Activated CD4-positive, alpha-beta T cell treated with anti-CD3 and anti-CD28 coated beads, Interleukin-2, amount 50 U/mL, for 4 hours (primary cell): Measurements from ENCODE around the gene FAM78A.
"Not testable (repeated sequence)": the region's sequence is repeated elsewhere in the genome, so short reads cannot be mapped to it uniquely, and the experiment has no call there.

Experiments used
- DNase-seq, 2 experiments: peaks; one replicate each; pipeline ENCODE4 v3.0.0-alpha.2; 2020

Gene FAM78A

DNA sequence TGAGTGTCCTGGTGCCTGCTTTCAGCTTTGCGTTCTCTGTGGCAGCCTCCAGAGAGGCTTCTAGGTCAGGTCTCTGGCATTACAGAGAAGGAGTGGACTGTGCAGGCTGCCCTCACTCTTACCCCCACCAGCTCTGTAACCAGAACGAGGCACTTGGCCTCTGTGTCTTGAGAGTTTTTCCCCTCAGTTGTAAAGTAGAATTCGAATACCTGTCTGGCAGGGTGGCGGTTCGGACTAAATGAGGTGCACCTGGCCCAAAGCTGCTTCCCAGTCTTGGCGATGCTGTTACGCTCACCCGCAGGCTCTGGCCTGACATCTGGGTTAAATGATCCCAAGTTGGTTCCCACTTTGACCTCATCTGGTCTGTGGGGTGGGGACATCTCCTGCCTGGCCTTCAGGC is 40.1 kb downstream of the FAM78A start:
- DNase-seq: no peak

DNA sequence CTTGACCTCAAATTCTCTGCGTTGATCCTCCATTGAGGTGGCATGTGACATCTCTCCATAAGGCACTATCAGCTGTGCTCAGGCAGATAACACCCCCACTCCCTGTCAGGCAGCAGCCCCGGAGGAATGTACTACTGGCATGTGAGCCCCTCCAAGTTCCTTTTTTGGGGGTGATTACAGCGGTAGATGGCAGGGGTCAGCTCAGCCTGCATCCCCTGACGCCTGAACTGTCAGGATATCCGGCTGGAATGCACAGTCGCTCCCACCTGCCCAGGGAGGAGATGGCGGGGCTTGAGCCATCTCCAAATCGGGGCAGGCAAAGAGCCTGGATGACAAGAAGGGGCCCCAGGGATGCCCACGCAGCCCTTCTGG is 40.8 kb downstream of the FAM78A start:
- no peak for DNase-seq

DNA sequence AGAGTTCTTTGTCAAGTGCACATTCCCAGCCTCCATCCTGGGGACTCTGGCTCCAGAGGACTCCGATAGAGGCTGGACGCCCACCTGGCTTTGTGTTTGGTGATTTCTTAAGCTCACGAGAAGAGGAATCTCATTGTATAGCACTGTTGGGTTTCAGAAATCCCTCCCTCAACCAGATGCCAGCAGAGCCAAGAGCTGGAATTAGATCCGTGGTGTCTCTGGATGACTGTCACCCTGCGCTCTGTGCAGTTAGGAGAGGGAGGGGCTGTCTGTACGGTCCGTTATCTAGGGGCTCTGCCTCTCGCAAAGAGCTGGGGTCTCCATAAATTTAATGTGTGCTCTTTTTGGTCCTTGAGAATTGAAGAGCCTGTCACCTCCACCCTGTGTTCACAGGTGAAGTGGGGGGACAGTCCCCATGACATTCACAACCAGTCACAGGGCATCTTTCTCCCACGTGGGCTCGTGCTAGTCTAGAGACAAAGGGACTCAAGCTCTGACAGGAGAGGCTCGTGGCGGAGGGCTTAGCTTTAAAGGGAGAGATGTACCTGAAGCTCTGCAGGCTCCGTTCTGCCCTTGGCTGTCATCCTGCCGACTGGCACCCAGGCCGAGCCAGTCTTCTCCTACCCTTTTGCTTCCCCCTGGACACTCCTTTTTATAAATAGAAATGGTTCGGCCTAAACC is 41.4 kb downstream of the FAM78A start:
- DNase-seq: no peak

DNA sequence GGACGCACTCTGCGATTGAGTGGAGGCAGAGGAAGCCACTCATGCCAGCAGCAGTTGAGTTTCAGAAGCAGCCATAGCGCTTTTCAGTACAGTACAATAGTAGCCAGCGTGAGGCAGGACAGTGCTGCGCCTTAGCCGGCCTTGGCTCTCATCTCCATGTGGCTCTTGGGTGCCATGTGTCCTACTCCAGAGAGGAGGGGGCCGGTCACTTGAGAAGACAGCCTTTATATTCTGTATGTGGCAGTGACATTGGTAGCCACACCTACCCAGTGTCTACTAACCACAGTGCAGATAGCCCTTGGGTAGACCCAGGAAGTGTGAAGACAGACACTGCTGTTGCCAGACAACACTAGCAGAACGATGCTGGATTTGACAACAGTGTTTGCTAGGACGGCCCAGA is 42.3 kb downstream of the FAM78A start:
- DNase-seq: no peak

DNA sequence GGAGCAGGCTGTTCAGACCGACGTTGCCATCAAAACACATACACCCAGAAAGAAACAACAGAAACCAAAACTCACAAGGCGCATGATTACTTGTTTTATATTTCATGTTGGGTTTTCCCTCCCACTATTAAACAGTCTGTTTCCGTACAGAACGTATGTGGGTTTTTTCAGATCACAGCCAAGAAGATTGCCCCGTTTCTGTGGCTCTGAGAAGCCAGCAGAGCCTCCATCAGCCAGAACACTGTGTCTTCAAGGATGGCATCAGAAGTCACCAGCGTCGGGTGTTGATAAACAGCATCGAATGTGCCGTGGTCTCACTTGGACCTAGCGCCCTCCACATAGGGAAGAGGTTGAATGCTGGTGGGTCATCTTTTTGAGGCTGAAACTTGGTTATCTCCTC is 42.8 kb downstream of the FAM78A start:
- no peak for DNase-seq

DNA sequence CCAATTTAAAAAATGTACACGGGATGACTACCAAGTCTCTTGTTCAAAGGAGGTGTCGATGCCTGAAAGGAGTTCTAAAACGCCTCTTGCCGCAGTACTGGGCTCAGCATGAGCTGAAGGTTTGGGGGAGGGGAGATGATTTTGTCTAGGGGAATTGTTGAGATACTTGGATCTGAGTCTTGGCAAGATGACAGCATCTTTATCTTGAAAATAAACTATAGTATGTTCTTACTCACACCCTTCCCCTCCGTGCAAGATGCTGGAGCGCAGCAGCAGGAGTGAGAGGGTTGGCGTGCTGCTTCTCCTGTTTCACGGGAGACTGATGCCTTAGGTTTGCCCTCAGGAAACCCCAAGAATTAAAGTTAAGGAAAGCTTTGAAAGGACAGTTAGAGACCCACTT is 47.3 kb downstream of the FAM78A start:
- no peak for DNase-seq

DNA sequence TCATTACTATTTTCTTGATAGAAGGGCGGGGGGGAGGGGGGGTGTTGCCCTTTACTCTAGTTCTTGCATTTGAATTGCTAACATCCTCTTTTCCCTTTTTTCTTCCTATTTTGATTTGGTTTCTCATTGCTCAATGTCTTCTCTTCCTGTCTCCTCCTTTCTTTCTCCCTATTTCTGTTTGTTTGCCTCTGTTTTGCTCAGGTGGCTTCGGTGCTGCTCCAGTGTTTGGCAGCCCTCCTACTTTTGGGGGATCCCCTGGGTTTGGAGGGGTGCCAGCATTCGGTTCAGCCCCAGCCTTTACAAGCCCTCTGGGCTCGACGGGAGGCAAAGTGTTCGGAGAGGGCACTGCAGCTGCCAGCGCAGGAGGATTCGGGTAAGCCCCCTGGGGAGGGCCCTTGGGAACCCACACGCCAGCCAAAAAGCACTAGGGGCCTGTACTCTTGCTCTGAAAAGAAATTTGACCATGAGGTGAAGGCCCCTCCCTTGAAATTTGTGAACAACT is 48.3 kb downstream of the FAM78A start:
- no peak for DNase-seq

DNA sequence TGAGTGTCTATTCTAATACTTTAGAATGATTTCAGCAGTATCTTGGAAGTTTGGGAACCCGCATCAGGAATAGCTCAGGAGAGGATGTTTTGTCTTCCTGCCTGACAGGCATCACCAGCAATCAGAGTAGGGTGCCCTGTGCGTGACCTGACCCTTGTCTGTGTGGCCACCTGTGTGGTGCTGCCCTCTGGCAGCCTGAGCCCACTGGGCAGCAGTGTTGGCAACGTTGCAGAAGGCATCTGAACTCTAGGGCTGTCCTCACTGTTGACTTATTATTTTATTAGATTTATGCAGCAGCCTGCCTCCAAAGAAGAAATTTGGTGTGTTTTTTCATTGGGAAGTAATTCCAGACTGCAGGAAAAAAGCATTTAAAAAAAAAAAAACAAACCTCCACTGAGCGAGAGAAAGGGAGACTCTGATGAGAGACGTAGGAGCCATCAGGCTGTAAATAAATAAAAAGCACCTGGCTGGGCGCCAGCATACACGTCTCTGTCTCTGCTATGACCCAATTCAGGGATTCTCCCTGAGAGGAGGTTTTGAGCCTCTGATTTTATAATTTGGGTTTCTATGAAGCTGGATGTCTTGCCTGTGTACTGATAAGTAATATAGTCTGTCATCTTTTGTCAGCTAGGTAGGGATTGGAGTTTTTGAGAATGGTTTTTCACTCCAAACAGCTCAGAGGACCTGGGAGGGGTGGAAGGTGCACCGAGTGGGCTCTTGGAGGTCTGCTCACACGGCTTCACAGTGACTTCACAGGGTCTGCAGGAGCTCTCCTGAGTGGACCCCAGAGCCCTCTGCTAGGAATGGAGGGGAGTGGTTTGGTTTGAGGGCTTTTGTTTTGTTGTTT is 49.0 kb downstream of the FAM78A start:
- no peak for DNase-seq

DNA sequence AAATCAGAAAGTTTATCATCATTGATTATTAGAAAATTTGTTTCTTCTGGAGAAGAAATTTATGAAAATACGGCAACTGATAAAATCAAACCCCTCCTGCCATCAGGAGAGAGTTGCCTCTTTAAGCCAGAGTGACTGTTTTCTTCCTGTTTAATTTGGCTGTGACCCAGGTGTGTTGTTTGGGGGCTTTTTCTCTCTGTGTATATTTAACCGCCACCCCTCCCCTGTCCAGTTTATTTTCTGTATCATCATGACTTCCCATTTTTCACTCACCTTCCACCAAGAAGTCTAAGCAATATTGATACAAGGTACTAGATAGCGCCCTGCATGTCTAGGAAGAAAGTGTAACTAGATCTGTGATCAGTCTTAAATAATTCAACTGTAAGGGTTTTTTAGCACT is 50.1 kb downstream of the FAM78A start:
- DNase-seq: no peak

DNA sequence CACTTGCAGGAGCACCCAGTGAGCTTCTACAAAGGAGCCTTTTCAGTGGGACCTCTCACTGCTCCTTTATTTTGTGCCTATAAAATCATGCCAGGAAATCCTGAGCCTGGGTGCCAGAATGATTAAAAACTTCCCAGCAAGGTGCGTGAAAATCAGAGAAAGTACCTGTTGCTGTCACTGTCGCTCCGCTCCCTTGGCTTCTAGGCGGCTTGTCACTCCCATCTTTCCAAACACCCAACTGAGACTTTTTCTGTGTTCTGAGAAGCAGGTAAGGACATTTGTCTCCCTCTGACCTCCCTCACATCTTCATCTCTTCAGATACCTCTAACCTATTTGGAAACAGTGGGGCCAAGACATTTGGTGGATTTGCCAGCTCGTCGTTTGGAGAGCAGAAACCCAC is 53.9 kb downstream of the FAM78A start:
- no peak for DNase-seq

DNA sequence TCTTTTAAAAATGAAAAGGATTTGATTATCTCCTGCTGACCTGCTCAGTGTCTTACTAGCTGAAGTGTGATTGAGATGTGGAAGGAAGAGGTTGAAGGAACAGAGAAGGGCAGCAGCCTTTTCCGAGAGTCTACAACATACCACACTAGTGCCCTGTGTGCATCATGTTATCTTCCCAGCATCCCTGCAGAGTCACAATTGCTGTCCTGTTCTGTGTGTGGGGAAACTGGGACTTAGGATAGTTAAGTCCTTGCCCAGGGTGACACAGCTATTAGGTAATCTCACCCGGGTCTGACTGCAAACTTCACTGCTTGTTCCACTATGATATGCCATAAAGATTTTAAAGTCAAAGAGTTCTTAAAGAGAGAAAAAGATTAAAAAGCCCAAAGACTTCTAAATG is 55.8 kb downstream of the FAM78A start:
- DNase-seq: no peak

DNA sequence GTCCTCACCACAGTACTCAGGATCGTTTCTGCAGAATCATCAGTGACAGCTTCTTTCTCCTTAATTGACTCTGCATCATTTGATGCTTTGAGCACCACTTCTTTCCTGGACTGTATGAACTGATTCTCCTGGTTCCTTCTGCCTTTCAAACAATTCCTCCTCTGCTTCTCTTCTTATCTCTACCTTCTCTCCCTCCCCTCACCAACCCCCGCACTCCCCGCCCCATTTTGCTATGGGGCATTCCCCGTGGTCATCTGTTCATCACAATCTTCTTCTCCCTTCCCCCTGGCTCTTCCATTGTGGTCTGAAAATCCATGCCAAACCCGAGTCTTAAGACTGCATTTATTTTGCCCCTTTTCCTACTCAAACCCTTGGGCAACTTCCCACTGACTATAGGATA is 57.9 kb downstream of the FAM78A start:
- DNase-seq: no peak

DNA sequence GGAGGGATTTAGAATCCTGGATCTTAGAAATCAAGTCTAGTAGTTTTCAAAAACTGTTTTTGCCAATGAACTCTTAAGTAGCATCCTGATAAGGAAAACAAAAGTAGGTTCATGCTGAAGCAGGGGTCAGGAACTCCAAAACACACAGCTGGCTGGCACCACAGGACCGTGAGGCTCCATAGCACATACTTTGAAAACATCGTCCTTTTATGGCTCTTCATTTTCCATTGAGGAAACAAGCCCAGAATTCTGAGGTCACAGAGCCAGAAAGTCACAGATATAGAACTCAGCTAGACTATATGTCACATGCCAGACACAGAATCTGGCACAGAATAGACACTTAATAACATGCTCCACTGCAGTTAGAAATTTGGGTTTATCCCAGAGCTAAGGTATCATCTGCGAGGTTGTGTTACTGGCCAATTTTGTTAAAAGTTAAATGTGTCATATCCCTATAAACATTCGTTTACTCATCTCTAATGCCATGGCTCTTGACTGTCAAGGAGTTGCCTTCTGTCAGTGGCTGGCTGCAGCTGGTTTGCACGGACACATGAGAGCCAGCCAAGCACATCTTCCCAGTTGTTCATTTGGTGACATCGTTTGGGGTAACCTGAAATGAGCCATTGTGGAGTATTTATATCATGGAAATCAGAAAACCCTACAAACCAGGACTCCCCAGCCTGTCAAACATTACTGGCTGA is 58.8 kb downstream of the FAM78A start:
- no peak for DNase-seq

DNA sequence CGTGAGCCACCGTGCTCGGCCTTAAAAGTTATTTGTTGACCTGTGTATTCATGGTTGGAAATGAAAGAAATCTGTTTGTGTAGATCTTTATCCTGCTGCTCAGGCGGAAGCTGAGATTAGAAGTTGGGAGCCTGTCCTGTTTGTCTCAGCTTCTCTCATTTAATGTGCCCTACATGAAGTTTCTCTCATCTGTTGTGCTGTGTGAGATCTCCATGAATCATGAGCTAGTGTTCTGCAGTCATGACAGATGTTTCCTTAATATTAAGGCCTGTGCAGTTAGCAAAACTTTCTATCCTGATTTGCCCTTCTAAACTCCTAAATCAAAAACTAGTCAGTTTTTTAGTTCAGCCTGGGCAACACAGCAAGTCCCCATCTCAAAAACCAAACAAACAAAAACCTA is 59.5 kb downstream of the FAM78A start:
- no peak for DNase-seq

DNA sequence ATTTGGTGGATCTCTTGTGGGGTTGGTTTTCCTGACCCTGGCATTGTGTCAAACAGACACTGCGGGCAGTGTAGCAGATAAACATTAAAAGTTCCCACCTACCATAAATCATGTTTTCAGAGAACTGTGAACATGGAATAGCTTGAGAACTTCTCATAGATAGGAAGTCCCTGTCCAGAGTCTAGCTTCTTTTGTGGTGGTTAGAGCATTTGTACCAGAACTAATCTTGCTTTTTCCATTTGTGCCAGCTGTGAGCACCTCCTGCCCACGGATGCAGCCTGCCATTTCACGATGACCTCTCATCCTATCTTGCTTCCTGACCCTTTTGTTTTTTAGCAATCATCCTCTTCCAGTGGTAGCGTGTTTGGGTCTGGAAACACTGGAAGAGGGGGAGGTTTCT is 61.4 kb downstream of the FAM78A start:
- DNase-seq: no peak

DNA sequence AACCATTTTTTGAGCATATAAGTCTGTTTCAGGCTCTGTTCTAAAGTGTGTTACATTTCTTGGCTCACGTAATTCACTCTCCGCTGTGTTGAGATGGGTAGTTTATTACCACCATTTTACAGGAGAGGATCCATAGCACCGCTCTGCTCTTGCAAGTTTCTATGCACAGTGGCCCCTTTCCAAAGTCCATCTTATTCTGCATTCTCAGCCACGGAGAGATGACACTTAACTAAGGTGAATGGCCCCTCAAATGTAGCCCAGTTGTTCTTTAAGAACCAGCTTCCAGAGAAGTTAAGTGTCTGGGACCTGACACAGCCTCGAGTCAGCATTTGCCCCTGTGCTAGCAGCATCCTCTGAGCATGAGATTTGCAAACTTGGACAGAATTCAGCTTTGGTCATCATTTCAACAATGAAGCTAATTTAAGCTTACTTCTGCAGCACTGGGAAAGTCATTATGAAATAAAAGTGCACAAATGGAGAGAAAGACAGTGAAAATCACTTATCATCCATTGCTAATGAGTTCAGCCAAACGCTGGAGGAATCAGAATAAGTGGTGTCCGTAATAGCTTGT is 61.9 kb downstream of the FAM78A start:
- DNase-seq: no peak

DNA sequence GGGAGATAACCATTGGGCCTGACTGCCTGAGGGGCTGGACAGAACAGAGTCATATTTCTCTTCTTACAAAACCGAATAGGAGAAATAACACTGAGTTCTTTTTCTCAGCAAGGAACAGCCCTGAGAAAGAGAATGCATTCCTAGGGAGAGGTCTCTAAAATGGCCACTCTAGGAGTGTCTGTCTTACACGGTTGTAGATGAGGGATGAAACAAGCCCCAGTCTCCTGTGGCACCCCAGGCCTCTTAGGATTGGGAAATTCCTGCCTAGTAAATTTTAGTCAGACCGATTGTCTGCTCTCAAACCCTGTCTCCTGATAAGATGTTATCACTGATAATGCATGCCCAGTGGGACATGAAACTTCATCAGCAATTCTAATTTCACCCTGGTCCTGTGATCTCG is 64.4 kb downstream of the FAM78A start:
- not testable (repeated sequence) for DNase-seq
